M059J (cell line): ENCODE results near the gene PSMD12. TPM values are rescaled to one million over a fixed set of nuclear protein-coding genes. Genes with fewer than 3 reads are reported as not detected.

Experiments
- DNase-seq: peaks from one replicate; pipeline ENCODE4 v3.0.0-alpha.2; 2012; ENCODE audit warnings: low read depth
- total RNA-seq: library from RNA; depleted of rRNA; stranded (reverse); fragments of >200 nt; shearing (Covaris generic); gene quantifications from 2 replicates; pipeline ENCODE4 v1.2.3, GENCODE V29; 2014

Gene PSMD12
- total RNA-seq, 1 experiment from 2014 or later: 54.0 TPM

GRCh38 chr17:67386965-67387551 is 20.7 kb upstream of the PSMD12 start:
- DNase-seq: peak; percentile 64

- DNase-seq: no peak
These were observed 19.0 kb upstream of the PSMD12 start for GRCh38 chr17:67385122-67385988.

DNA sequence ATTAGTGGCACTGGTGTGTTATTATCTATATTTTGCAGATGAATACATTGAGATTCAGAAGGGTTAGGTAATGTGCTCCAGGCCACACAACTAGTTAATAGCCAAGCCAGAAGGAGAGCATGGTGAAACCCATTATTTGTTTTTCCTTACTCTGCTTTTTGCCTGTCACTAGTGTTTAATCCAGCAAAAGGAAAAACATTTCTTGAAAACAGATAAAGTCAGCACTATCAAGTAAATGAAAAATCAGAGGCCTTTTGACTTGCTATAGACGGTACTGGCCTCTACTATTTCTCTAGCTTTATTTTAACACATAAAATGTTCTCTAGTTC is 15.5 kb upstream of the PSMD12 start:
- DNase-seq: no peak

DNA sequence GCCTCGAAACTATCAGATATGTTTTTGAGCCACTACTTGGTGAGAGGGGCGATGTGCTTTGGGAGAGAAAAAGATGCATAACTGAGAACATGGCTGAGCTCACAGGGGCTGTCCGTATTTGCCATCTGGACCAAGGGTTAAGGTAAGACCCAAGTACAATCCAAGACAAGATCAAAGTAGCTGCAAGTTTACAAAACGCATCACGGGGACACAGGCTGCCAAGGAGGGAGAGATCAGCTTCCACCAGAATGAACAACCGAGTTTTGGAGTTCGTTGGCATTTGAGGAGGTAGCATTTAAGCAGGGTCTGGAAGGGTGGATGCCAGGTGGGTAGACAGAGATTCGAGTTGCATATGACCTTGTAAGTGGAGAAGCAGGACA is 12.9 kb upstream of the PSMD12 start:
- DNase-seq: no peak

- peak; percentile 81 for DNase-seq
These were observed 12.3 kb upstream of the PSMD12 start for GRCh38 chr17:67378454-67379250.

DNA sequence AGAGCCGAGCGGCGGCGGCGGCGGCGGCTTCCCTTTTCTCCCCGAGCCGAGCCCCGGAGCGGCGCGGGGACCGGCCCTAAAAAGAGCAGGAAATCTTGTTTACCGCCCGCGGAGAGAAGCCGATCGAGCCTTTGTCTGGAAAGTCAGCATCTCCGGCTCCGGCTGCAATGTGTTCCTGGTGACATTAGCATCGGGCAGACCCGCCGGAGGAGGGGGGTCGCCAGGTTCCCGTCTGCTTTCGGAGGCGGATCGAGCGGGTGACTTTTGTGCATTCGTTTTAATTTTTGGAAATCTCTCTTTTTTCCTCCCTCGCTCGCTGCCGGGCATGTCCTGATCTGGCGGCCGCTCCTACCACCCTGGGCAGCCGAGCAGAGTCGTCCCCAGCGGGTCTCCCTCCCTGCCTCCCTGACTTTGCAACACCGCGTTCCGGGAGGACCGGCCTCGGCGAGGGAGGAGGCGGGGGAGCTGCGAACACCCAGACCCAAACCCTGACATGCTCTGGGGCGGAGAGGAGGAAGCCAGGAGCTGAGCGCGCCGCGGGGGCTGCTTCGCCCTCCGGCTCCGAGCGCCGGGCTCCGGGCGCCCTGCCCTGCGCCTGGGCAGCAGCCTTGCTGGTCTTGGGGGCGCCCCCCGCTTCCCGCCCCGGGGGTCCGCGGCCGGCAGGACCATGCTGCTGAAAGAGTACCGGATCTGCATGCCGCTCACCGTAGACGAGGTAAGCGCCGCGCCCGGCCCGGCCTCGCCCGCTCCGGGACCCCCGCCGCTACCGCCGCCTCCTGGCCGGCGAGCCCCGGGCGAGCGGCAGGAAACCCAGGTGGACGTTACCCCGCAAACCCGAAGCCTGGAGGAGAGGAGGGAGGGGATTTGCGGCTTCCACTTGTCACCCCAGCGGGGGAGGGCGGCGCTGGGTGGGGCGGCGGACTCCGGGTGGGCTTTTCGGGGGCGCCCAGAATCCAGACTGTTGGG is 11.4 kb upstream of the PSMD12 start:
- peak; percentile 28 for DNase-seq

DNA sequence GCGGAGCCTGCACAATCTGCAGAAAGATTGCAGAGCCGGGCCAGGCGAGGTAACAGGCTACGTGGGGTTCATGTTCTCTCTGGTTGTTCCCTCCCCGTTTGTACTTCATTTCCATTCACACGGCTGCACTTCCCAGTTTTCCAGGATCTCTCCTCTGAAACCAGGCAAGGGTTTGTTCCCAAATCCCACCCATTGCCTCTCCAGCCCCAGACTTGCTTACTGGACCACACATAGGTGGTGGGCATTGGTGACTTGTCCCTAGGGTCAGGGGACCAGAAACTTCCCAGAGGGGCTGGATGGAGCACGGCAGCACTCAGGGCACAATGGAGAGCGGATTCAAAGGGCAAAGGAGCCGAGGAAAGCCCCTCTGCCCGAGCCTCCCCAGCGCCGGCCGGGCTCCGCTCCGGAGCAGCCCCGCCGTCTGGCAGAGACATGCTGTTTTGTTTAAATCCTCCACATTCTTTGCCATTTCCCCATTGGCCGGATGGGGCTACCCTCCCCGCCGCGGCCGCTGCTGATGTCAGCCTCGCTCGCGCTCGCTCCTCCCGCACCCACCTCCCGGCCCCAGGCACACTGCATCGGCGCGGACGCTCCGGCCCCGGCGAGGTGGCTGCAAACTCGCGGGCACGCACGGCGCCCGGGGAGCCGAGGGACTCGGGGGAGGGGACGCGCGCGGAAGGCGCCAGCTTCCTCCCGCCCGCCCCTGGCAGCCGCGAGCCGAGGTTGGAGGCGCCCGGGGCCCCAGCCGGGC is 10.5 kb upstream of the PSMD12 start, which contains the start of gene PITPNC1:
PITPNC1 (plus strand) TSS at position 545 of the 751 bp plus-strand sequence.
- DNase-seq: peak; percentile 79

DNA sequence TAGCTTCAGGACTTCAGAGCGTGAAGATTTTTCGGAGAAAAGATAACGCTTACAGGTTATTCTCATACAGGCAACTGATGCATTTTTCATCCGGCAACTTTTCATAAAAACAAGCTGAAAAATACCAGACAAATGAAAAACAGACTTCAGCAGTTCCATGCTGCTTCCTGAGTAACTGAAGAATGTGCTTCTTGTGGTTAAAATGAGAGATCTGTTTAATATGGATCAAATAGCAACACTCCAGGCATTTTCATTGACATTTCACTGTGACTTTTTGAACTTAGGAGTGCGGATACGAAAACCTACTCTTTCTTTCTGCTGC is 10.0 kb upstream of the PSMD12 start:
- peak; percentile 28 for DNase-seq

DNA sequence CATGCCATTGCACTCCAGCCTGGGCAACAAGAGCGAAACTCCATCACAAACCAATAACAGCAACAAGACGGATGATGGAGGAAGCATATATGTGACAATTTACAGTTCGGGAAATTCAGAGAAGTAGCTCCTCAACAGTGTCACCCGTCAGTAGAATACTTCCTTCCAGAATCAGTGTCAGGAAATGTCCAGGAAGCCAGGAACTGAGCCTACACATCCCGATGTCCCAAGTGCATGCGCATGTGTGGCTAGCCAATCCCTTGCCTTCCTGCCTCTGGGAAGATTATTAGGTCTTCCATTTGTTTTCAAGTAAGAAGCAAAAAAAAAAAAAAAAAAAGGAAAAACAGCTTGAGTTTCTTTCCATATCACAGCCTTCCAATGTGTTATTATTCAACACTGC is 9.3 kb upstream of the PSMD12 start:
- DNase-seq: no peak

- no peak for DNase-seq
These were observed 8.7 kb upstream of the PSMD12 start for GRCh38 chr17:67375054-67375427.

DNA sequence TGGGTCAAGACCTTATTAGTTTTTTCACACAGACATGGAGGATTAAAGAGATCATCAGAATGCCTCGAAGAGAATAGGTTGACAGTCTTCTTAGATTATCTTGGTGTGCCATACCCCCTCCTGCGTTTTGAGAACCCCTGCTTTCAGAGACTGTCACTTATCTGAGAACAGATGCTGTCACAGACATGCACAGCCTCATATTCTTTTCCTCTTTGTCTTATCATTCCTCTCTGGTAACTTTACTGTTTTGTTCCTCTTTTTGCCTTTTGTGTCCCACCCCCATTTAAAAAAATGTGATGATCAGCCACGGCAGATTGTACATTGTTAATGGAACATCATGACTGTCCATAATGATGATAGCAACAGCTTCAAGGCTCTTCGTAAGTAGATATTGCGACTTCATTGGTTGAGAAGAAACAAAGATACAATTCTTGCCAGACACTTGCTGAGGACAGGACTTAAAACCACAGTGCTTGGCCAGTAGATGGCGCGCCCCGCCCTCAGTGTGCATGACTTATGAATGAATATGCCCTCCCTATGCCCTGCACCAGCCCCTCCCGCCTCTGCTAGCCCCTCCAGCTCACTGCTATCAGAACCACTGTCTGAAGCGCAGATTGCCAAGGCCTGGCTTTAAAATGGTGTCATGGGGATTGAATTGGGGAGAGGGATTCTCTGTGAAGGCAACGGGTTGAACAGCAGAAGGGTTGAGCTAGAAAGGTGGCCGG is 8.1 kb upstream of the PSMD12 start:
- DNase-seq: peak; percentile 73

GRCh38 chr17:67372751-67373150 is 6.4 kb upstream of the PSMD12 start:
- peak; percentile 30 for DNase-seq

DNA sequence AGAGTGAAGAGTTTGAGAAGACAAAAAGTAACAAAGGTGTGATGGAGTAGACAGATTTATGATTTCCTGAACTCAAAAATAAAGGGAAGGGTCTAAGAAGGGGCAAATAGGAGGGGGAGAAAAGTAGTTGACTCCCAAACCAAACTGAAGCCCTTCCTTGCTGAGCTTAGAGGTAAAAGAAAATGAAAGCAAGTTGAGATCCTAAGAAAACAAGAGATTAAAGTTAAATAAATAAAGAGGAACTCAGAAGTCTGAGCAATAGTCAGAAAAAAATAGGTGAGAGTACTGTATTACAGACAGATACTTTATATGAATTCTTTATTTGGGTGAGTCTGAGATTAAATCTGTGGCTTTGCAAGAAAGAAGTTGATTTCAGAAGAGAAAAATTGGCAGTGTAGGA is 3.3 kb upstream of the PSMD12 start:
- DNase-seq: peak; percentile 7

GRCh38 chr17:67365738-67366192 is 612 bp downstream of the PSMD12 start:
- DNase-seq: peak; percentile 63

- DNase-seq: no peak
These were observed 1.3 kb downstream of the PSMD12 start for GRCh38 chr17:67364847-67365737.

DNA sequence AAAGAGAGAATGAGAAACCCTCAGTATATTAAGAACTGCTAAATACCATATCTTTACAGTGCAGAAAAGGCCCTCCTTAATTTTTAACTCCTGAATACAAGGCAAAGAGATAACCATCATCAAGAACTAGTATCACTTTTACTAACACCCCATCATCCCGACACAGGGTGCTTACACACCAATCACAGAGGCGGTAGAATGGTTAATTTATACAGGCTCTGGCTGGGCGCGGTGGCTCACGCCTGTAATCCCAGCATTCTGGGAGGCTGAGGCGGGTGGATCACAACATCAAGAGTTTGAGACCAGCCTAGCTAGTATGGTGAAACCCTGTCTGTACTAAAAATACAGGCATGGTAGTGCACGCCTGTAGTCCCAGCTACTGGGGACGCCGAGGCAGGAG is 4.2 kb downstream of the PSMD12 start:
- DNase-seq: no peak

DNA sequence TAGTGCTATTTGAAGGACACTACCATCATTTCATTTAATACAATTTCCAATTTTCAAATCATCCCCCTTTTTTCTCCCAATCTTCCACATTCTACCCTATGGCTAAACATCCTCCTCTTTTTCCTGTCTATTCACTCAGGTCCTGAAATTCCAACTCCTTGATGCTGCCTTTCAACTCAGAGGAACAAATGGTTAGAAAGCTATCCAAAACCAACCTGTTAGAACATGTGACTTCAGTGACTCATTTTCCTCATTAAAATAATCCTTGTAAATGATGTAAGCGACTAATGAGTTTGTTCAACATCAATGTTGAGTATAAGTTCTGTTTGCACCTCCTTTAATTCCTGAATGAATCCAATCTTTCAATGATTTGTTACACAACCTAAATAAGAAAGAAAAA is 5.5 kb downstream of the PSMD12 start:
- no peak for DNase-seq

GRCh38 chr17:67359960-67360791 is 6.2 kb downstream of the PSMD12 start:
- DNase-seq: no peak
